ENCODE measurements around the gene TACO1. TPM values are rescaled to one million over a fixed set of nuclear protein-coding genes. Genes with fewer than 3 reads are reported as not detected.

TACO1 gene
- total and polyA plus RNA-seq, 9 donors = 10.2 to 18.8 (median 17.4) TPM

- Histone ChIP-seq H3K36me3 (ENCODE audit: control insufficient read depth, insufficient read depth, low read length) (peaks cover 32% of the 10 kb centered on the region), H3K4me1 (ENCODE audit: control insufficient read depth, insufficient read depth, low read length) (no peaks in the 10 kb centered on the region)
- 67% methylated on average over 3 of the region's 4 CpGs for WGBS (ENCODE audit: insufficient coverage)
These were observed 46.5 kb downstream of the TACO1 start for GRCh38 chr17:63647065-63647725.

GRCh38 chr17:63647936-63648335 lies 47.2 kb downstream of the TACO1 start:
- Histone ChIP-seq H3K4me1 (ENCODE audit: control insufficient read depth, insufficient read depth, low read length) (no peaks in the 10 kb centered on the region), H3K27me3 (ENCODE audit: control insufficient read depth, insufficient read depth, low read length) (no peaks in the 10 kb centered on the region), H3K9me3 (replicated peaks; ENCODE audit: control insufficient read depth, low read depth, low read length) (no peaks in the 10 kb centered on the region), H3K36me3 (ENCODE audit: control insufficient read depth, insufficient read depth, low read length) (peaks cover 39% of the 10 kb centered on the region), H3K4me3 (ENCODE audit: low read length) (no peak overlapping the region), H3K27ac (ENCODE audit: low read length) (no peak overlapping the region)
- no peak for DNase-seq

More at GRCh38 chr17:63647065-63647725, 46.5 kb downstream of the TACO1 start:
- Histone ChIP-seq H3K9me3 (replicated peaks; ENCODE audit: control insufficient read depth, low read depth, low read length) (no peaks in the 10 kb centered on the region), H3K27ac (ENCODE audit: low read length) (no peak overlapping the region), H3K27me3 (ENCODE audit: control insufficient read depth, insufficient read depth, low read length) (no peaks in the 10 kb centered on the region), H3K4me3 (ENCODE audit: low read length) (no peak overlapping the region)
- no peak for DNase-seq

- Histone ChIP-seq H3K4me3 (ENCODE audit: low read length) (no peak overlapping the region), H3K9me3 (replicated peaks; ENCODE audit: control insufficient read depth, low read depth, low read length) (no peaks in the 10 kb centered on the region), H3K27me3 (ENCODE audit: control insufficient read depth, insufficient read depth, low read length) (no peaks in the 10 kb centered on the region), H3K27ac (ENCODE audit: low read length) (no peak overlapping the region), H3K36me3 (ENCODE audit: control insufficient read depth, insufficient read depth, low read length) (peaks cover 37% of the 10 kb centered on the region), H3K4me1 (ENCODE audit: control insufficient read depth, insufficient read depth, low read length) (no peaks in the 10 kb centered on the region)
- no CpG with 5 or more reads among the region's 1 CpG for WGBS (ENCODE audit: insufficient coverage)
- DNase-seq = peak; percentile 30
These were observed 49.1 kb downstream of the TACO1 start for GRCh38 chr17:63649813-63650212.

- Histone ChIP-seq H3K36me3 (ENCODE audit: control insufficient read depth, insufficient read depth, low read length) (peaks cover 24% of the 10 kb centered on the region), H3K27ac (ENCODE audit: low read length) (no peak overlapping the region), H3K27me3 (ENCODE audit: control insufficient read depth, insufficient read depth, low read length) (no peaks in the 10 kb centered on the region), H3K9me3 (replicated peaks; ENCODE audit: control insufficient read depth, low read depth, low read length) (no peaks in the 10 kb centered on the region), H3K4me1 (ENCODE audit: control insufficient read depth, insufficient read depth, low read length) (no peaks in the 10 kb centered on the region), H3K4me3 (ENCODE audit: low read length) (no peak overlapping the region)
- WGBS (ENCODE audit: insufficient coverage) = 71% methylated on average over 1 of the region's 3 CpGs
- DNase-seq = no peak
These were observed 51.4 kb downstream of the TACO1 start for GRCh38 chr17:63652106-63652505.

GRCh38 chr17:63653050-63653449 lies 52.4 kb downstream of the TACO1 start:
- Histone ChIP-seq H3K27me3 (ENCODE audit: control insufficient read depth, insufficient read depth, low read length) (no peaks in the 10 kb centered on the region), H3K4me1 (ENCODE audit: control insufficient read depth, insufficient read depth, low read length) (no peaks in the 10 kb centered on the region), H3K27ac (ENCODE audit: low read length) (no peak overlapping the region), H3K9me3 (replicated peaks; ENCODE audit: control insufficient read depth, low read depth, low read length) (no peaks in the 10 kb centered on the region), H3K4me3 (ENCODE audit: low read length) (no peak overlapping the region), H3K36me3 (ENCODE audit: control insufficient read depth, insufficient read depth, low read length) (peaks cover 23% of the 10 kb centered on the region)
- no CpG with 5 or more reads among the region's 2 CpGs for WGBS (ENCODE audit: insufficient coverage)
- DNase-seq = no peak

GRCh38 chr17:63657786-63658185 lies 57.1 kb downstream of the TACO1 start:
- Histone ChIP-seq H3K36me3 (ENCODE audit: control insufficient read depth, insufficient read depth, low read length) (peaks cover 38% of the 10 kb centered on the region), H3K4me3 (ENCODE audit: low read length) (no peak overlapping the region), H3K27me3 (ENCODE audit: control insufficient read depth, insufficient read depth, low read length) (no peaks in the 10 kb centered on the region), H3K9me3 (replicated peaks; ENCODE audit: control insufficient read depth, low read depth, low read length) (no peaks in the 10 kb centered on the region), H3K27ac (ENCODE audit: low read length) (no peak overlapping the region), H3K4me1 (ENCODE audit: control insufficient read depth, insufficient read depth, low read length) (no peaks in the 10 kb centered on the region)
- WGBS (ENCODE audit: insufficient coverage) = 76% methylated on average over 2 of the region's 3 CpGs
- DNase-seq = no peak

Other genes with a start within 250 kb of the TACO1 start
- 5.2 TPM for gene CYB561, start 154.6 kb upstream of the TACO1 start, total RNA-seq
- gene CYB561, start 154.6 kb upstream of the TACO1 start, polyA plus RNA-seq (ENCODE audit: insufficient read depth in 1 of 8, insufficient read length in 8 of 8, low replicate concordance in 1 of 8) = 1 to 10 TPM; 3.5 to 8.5 (median 4.9) TPM
- gene ACE, start 123.8 kb upstream of the TACO1 start, total RNA-seq = 5.1 TPM
- gene ACE, start 123.8 kb upstream of the TACO1 start, polyA plus RNA-seq (ENCODE audit: insufficient read depth in 1 of 8, insufficient read length in 8 of 8, low replicate concordance in 1 of 8) = 10 to 100 TPM in 3 of 8 donors, 1 to 10 TPM in 5; 6.7 to 20.3 (median 7.8) TPM
- not detected for gene KCNH6, start 77.5 kb upstream of the TACO1 start, total RNA-seq
- gene KCNH6, start 77.5 kb upstream of the TACO1 start, polyA plus RNA-seq (ENCODE audit: insufficient read depth in 1 of 8, insufficient read length in 8 of 8, low replicate concordance in 1 of 8) = under 1 TPM in 4 of 8 donors, not detected in 4; 0.04 to 0.19 (median 0.11) TPM
- gene DCAF7, start 50.4 kb upstream of the TACO1 start, total RNA-seq = 22.4 TPM
- 10 to 100 TPM; 32.7 to 56.7 (median 42.2) TPM for gene DCAF7, start 50.4 kb upstream of the TACO1 start, polyA plus RNA-seq (ENCODE audit: insufficient read depth in 1 of 8, insufficient read length in 8 of 8, low replicate concordance in 1 of 8)
- 23.7 TPM for gene MAP3K3, start 21.5 kb downstream of the TACO1 start, total RNA-seq
- gene MAP3K3, start 21.5 kb downstream of the TACO1 start, polyA plus RNA-seq (ENCODE audit: insufficient read depth in 1 of 8, insufficient read length in 8 of 8, low replicate concordance in 1 of 8) = 10 to 100 TPM; 20.5 to 26.7 (median 22.7) TPM
- gene LIMD2, start 99.2 kb downstream of the TACO1 start, total RNA-seq = 7.7 TPM
- gene LIMD2, start 99.2 kb downstream of the TACO1 start, polyA plus RNA-seq (ENCODE audit: insufficient read depth in 1 of 8, insufficient read length in 8 of 8, low replicate concordance in 1 of 8) = 10 to 100 TPM in 5 of 8 donors, 1 to 10 TPM in 3; 9.0 to 15.5 (median 11.7) TPM
- gene STRADA, start 140.9 kb downstream of the TACO1 start, total RNA-seq = 15.1 TPM
- gene STRADA, start 140.9 kb downstream of the TACO1 start, polyA plus RNA-seq (ENCODE audit: insufficient read depth in 1 of 8, insufficient read length in 8 of 8, low replicate concordance in 1 of 8) = 10 to 100 TPM; 20.3 to 35.4 (median 26.1) TPM
- gene CCDC47, start 172.7 kb downstream of the TACO1 start, total RNA-seq = 39.1 TPM
- gene CCDC47, start 172.7 kb downstream of the TACO1 start, polyA plus RNA-seq (ENCODE audit: insufficient read depth in 1 of 8, insufficient read length in 8 of 8, low replicate concordance in 1 of 8) = 10 to 100 TPM; 42.5 to 65.9 (median 52.9) TPM
- gene DDX42, start 173.3 kb downstream of the TACO1 start, total RNA-seq = 61.8 TPM
- gene DDX42, start 173.3 kb downstream of the TACO1 start, polyA plus RNA-seq (ENCODE audit: insufficient read depth in 1 of 8, insufficient read length in 8 of 8, low replicate concordance in 1 of 8) = 100 to 1,000 TPM in 4 of 8 donors, 10 to 100 TPM in 4; 85.6 to 110 (median 96.5) TPM
- gene PSMC5, start 226.5 kb downstream of the TACO1 start, total RNA-seq = 20.3 TPM
- 100 to 1,000 TPM; 101 to 127 (median 114) TPM for gene PSMC5, start 226.5 kb downstream of the TACO1 start, polyA plus RNA-seq (ENCODE audit: insufficient read depth in 1 of 8, insufficient read length in 8 of 8, low replicate concordance in 1 of 8)
- 29.1 TPM for gene FTSJ3, start 226.8 kb downstream of the TACO1 start, total RNA-seq
- 10 to 100 TPM; 35.2 to 45.4 (median 37.5) TPM for gene FTSJ3, start 226.8 kb downstream of the TACO1 start, polyA plus RNA-seq (ENCODE audit: insufficient read depth in 1 of 8, insufficient read length in 8 of 8, low replicate concordance in 1 of 8)
- 39.1 TPM for gene SMARCD2, start 241.8 kb downstream of the TACO1 start, total RNA-seq
- gene SMARCD2, start 241.8 kb downstream of the TACO1 start, polyA plus RNA-seq (ENCODE audit: insufficient read depth in 1 of 8, insufficient read length in 8 of 8, low replicate concordance in 1 of 8) = 10 to 100 TPM; 24.5 to 41.9 (median 31.7) TPM

Data from muscle of leg (tissue), 11 donors.